Neural progenitor cell (in vitro differentiated cells): ENCODE measurements around the gene CRTC2. TPM values are rescaled to one million over a fixed set of nuclear protein-coding genes. Genes with fewer than 3 reads are reported as not detected.

ENCODE experiments used
- DNase-seq: peaks from one replicate; pipeline ENCODE4 v3.0.0-alpha.2; 2016; ENCODE audit warnings: low spot score
- H2AFZ ChIP-seq: fragments of 200-600 bp; sonication (generic); replicated peaks from 2 replicates; pipeline ENCODE4 v1.6.1; 2016; ENCODE audit warnings: antibody characterized with exemption
- H3F3A ChIP-seq: fragments of 200-600 bp; sonication (generic); 2 replicates; pipeline ENCODE4 v1.6.1; 2016; ENCODE audit warnings: antibody characterized with exemption, low read depth
- H3K27ac ChIP-seq: fragments of 200-600 bp; sonication (generic); 2 replicates; pipeline ENCODE4 v1.5.1; 2016; ENCODE audit warnings: mild to moderate bottlenecking
- H3K27me3 ChIP-seq: fragments of 200-600 bp; sonication (generic); 2 replicates; pipeline ENCODE4 v1.6.1; 2016; ENCODE audit warnings: mild to moderate bottlenecking, moderate library complexity
- H3K36me3 ChIP-seq: fragments of 200-600 bp; sonication (generic); 2 replicates; pipeline ENCODE4 v1.5.1; 2016
- H3K4me1 ChIP-seq: fragments of 200-600 bp; sonication (generic); 2 replicates; pipeline ENCODE4 v1.6.1; 2016; ENCODE audit warnings: mixed run types
- H3K4me2 ChIP-seq: fragments of 200-600 bp; sonication (generic); 2 replicates; pipeline ENCODE4 v1.6.1; 2016
- H3K4me3 ChIP-seq: fragments of 200-600 bp; sonication (generic); 2 replicates; pipeline ENCODE4 v1.5.1; 2016
- H3K79me2 ChIP-seq: fragments of 200-600 bp; sonication (generic); 2 replicates; pipeline ENCODE4 v1.6.1; 2016; ENCODE audit warnings: low read depth
- H3K9ac ChIP-seq: fragments of 200-600 bp; sonication (generic); 2 replicates; pipeline ENCODE4 v1.6.1; 2016
- H3K9me3 ChIP-seq: fragments of 200-600 bp; sonication (generic); 2 replicates; pipeline ENCODE4 v1.5.1; 2016; ENCODE audit warnings: low read depth
- H4K20me1 ChIP-seq: fragments of 200-600 bp; sonication (generic); 2 replicates; pipeline ENCODE4 v1.6.1; 2016; ENCODE audit warnings: low read depth
- H3K27ac Mint-ChIP-seq: 3 replicates; pipeline ENCODE4 v1.8.0; 2021; ENCODE audit warnings: mixed read lengths
- H3K27me3 Mint-ChIP-seq: 2 replicates; pipeline ENCODE4 v1.8.0; 2022; ENCODE audit warnings: low read depth, mild to moderate bottlenecking, inconsistent platforms, moderate library complexity, mixed read lengths; ENCODE audit not compliant: insufficient read depth
- H3K36me3 Mint-ChIP-seq: 3 replicates; pipeline ENCODE4 v1.8.0; 2021; ENCODE audit warnings: mixed read lengths
- H3K4me1 Mint-ChIP-seq: 3 replicates; pipeline ENCODE4 v1.8.0; 2021; ENCODE audit warnings: mixed read lengths
- H3K4me3 Mint-ChIP-seq: 3 replicates; pipeline ENCODE4 v1.8.0; 2021; ENCODE audit warnings: mild to moderate bottlenecking, moderate library complexity, mixed read lengths
- H3K9me3 Mint-ChIP-seq: 3 replicates; pipeline ENCODE4 v1.8.0; 2020; ENCODE audit warnings: mixed read lengths
- CTCF ChIP-seq: fragments of 200-600 bp; sonication (generic); IDR thresholded peaks from 2 replicates; pipeline ENCODE4 v1.5.1; 2017; ENCODE audit warnings: antibody characterized with exemption, mild to moderate bottlenecking
- EZH2 ChIP-seq: fragments of 200-600 bp; sonication (generic); IDR thresholded peaks from 2 replicates; pipeline ENCODE4 v1.6.1; 2017; ENCODE audit warnings: antibody characterized with exemption, mild to moderate bottlenecking, moderate library complexity
- EZH2phosphoT487 ChIP-seq: fragments of 200-600 bp; sonication (generic); IDR thresholded peaks from 2 replicates; pipeline ENCODE4 v1.6.1; 2017; ENCODE audit warnings: antibody characterized with exemption
- total RNA-seq: library from RNA; depleted of rRNA; stranded (reverse); fragments of >200 nt; gene quantifications from 2 replicates; pipeline ENCODE4 v1.2.3, GENCODE V29; 2015; ENCODE audit warnings: low replicate concordance

The CRTC2 gene
- total RNA-seq, 1 donor from 2014 or later = 6.7 TPM

DNA sequence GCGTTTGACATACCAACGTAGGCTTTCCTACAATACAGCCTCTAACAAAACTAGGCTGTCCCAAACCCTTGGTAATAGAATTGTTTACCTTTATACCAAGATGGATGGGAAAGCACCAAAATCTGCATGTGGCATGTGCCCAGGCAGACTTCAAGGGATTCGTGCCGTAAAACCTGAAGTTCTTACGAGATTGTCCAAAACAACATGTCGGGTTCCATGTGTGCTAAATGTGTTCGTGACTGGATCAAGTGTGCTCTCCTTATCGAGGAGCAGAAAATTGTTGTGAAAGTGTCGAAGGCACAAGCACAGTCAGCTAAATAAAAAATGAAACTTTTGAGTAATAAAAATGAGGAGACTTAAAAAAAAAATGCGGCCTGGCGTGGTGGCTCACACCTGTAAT lies 37.2 kb upstream of the CRTC2 start:
- H3K79me2 ChIP-seq = peaks cover 28% of the 10 kb centered on the region
- H4K20me1 ChIP-seq = peaks cover 18% of the 10 kb centered on the region
- peaks cover 14% of the 10 kb centered on the region for H3K36me3 ChIP-seq
- Mint-ChIP-seq H3K27me3 (peaks cover 5% of the 10 kb centered on the region), H3K4me3 (no peak overlapping the region), H3K9me3 (no peaks in the 10 kb centered on the region), H3K27ac (no peak overlapping the region), H3K4me1 (peaks cover 16% of the 10 kb centered on the region), H3K36me3 (peaks cover 27% of the 10 kb centered on the region)
- H3K9ac ChIP-seq = no peak overlapping the region
- H3K9me3 ChIP-seq = no peaks in the 10 kb centered on the region
- H3K4me1 ChIP-seq = peaks cover 14% of the 10 kb centered on the region
- H3K4me3 ChIP-seq = no peak overlapping the region
- no peak overlapping the region for H3K27ac ChIP-seq
- no peaks in the 10 kb centered on the region for H3K27me3 ChIP-seq
- H3F3A ChIP-seq = peaks cover 63% of the 10 kb centered on the region
- TF ChIP-seq EZH2phosphoT487 (no peak), CTCF (no peak), EZH2 (no peak)
- no peak overlapping the region for H3K4me2 ChIP-seq
- no peak overlapping the region for H2AFZ ChIP-seq
- DNase-seq = no peak

DNA sequence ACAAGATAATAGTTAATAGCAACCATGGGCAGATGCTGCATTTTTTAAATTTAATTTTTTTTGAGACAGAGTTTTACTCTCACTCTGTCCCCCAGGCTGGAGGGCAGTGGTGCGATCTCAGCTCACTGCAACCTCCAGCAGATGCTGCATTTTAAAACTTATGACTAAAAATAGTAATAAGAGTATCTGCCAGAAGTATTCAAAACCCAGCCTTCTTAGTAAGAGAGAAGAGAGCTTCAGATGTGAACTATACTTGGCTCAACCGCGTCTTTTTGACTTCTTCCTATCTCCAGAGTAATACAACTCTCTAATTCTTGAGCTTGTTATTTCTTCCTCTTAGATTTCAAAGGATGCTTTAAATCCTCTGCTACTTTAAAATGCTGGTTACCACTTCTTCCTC lies 36.8 kb upstream of the CRTC2 start:
- Mint-ChIP-seq H3K4me1 (peaks cover 20% of the 10 kb centered on the region), H3K36me3 (peaks cover 30% of the 10 kb centered on the region), H3K27me3 (peaks cover 6% of the 10 kb centered on the region), H3K27ac (no peak overlapping the region), H3K4me3 (no peak overlapping the region), H3K9me3 (no peaks in the 10 kb centered on the region)
- Histone ChIP-seq H3F3A (peaks cover 63% of the 10 kb centered on the region), H3K27ac (no peak overlapping the region), H3K4me1 (peaks cover 14% of the 10 kb centered on the region), H3K27me3 (no peaks in the 10 kb centered on the region), H3K4me3 (no peak overlapping the region), H3K79me2 (peaks cover 29% of the 10 kb centered on the region), H3K36me3 (peaks cover 14% of the 10 kb centered on the region), H3K9me3 (no peaks in the 10 kb centered on the region), H3K9ac (no peak overlapping the region), H3K4me2 (no peak overlapping the region), H4K20me1 (peaks cover 18% of the 10 kb centered on the region), H2AFZ (no peak overlapping the region)
- TF ChIP-seq EZH2phosphoT487 (no peak), CTCF (no peak), EZH2 (no peak)
- DNase-seq = no peak

DNA sequence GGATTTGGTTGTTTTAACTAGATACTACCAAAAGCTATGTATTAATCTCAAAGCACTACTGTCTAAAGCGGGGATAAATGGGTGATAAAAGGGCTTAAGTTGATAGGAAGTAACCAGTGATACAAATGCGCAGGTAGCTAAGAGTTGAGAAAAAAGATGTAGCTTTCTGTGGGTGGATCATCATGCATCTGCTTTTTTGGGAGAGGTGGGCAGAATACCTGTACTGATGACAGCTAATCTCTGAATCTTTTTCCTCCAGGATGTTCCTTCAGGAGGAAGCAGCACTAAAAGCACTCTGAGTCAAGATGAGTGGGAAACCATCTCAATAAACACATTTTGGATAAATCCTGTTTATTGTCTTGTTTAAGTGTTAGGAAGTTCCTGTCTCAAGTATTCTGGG lies 33.4 kb upstream of the CRTC2 start:
- H3K36me3 Mint-ChIP-seq = peaks cover 30% of the 10 kb centered on the region
- H3K27ac ChIP-seq = peak overlapping the region; percentile 34

More for the DNA sequence above, 33.4 kb upstream of the CRTC2 start:
- peaks cover 14% of the 10 kb centered on the region for H3K36me3 ChIP-seq
- peaks cover 62% of the 10 kb centered on the region for H3F3A ChIP-seq
- no peaks in the 10 kb centered on the region for H3K9me3 ChIP-seq
- H4K20me1 ChIP-seq = peaks cover 18% of the 10 kb centered on the region
- DNase-seq = no peak
- TF ChIP-seq EZH2 (no peak), EZH2phosphoT487 (no peak), CTCF (no peak)
- H3K9ac ChIP-seq = peak overlapping the region; percentile 87
- H3K27me3 ChIP-seq = no peaks in the 10 kb centered on the region
- Mint-ChIP-seq H3K4me3 (peak overlapping the region; percentile 98), H3K27me3 (peaks cover 6% of the 10 kb centered on the region), H3K27ac (no peak overlapping the region), H3K4me1 (peaks cover 23% of the 10 kb centered on the region), H3K9me3 (no peaks in the 10 kb centered on the region)
- H2AFZ ChIP-seq = no peak overlapping the region
- H3K4me2 ChIP-seq = peak overlapping the region; percentile 100
- H3K79me2 ChIP-seq = peaks cover 29% of the 10 kb centered on the region
- H3K4me3 ChIP-seq = peak overlapping the region; percentile 87
- peaks cover 14% of the 10 kb centered on the region for H3K4me1 ChIP-seq
